GM19351 (cell line): ENCODE measurements around the gene DIAPH3.

Experiments used
- ATAC-seq: cut with Tn5 transposase; IDR thresholded peaks from one replicate; pipeline ENCODE4 v1.9.1; 2021; ENCODE audit warnings: mild to moderate bottlenecking, moderate library complexity; ENCODE audit not compliant: unreplicated experiment

Gene DIAPH3

DNA sequence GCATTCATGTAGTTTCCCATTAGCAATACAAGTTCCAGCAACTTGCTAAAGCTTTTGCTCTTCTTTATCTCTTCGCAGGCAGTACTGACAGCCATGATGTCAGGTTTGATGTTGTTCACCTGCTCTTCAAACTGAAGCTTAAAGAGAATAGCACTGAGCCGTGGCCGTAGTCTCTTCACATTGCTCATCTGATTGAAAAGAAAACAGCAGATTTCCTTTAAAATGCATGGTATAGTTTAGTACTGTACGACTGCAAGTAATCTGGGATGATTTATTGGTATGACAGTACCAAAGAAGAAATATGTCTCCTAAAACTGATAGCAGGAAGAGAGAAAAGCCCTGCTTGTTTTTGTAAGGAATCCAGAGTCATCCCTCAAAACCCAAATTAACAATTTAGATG is 284.4 kb downstream of the DIAPH3 start:
- no peak for ATAC-seq

DNA sequence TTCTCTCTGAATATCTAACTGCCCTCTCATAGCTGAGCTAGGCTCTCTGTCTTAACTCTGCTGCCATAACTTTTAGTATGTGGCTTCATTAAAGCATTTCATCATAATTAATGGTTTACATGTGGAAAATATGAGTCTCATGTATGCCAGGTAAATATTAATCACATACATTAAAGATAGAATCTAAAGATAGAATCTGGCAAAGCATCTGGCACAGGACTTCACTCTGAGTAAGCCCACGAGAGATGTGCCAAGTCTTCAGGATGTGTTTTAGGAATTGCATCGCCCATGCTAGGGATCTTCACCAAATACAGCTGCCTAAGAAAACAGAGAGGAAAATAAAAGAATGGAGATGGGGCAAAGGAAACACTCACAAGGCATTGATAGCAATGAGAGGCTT is 285.8 kb downstream of the DIAPH3 start:
- ATAC-seq = no peak

DNA sequence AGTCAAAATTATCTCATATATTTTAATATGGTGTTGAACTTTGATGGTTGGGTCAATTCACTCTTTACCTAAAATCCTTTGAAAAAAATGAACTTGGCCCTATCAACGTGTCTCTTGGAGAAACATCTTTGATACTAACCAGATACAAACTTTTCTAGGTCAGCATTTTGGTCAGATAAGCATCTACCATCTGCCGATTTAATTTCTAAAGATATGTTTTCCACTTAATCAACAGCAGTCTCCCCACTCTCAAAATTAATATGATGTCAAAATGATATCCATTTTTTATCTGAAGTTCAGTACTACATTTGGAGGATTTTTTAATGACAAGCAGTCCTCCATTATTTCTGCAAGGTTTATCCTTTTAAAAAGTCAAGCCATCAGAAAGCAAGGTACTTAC is 288.8 kb downstream of the DIAPH3 start:
- ATAC-seq = no peak

DNA sequence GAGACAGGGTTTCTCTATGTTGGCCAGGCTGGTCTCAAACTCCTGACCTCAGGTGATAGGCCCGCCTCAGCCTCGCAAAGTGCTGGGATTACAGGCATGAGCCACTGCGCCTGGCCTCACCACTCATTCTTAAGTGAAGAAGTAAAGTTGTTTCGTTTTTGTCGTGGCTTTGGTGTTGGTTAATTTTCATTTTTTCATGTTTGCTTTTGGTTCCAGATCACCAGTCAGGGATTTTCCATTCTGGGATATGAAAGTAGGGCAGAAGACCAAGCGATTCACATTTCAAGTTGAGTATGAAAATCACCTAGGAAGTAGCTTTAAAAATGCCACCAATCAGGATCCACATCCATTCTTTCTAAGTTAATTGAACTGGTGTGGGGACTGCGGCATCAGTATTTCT is 289.9 kb downstream of the DIAPH3 start:
- no peak for ATAC-seq

DNA sequence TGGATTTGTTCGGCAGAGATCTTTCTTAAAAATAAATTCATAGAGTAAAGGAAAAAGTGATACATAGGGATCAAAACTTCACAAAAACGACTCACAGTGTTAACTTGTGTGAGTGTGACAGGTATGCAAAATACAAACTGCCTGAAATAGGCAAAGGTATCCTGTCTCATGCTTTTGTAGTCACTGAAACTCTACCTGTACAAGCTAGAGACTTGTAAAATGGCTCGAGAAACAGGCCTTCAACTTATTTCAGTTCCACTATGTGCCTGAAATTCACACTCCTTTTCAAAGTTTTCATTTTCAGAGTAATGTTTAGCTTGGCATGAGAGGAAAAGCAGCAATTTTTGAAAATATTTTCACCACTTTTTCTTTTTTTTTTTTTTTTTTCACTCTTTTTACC is 290.4 kb downstream of the DIAPH3 start:
- ATAC-seq = no peak

DNA sequence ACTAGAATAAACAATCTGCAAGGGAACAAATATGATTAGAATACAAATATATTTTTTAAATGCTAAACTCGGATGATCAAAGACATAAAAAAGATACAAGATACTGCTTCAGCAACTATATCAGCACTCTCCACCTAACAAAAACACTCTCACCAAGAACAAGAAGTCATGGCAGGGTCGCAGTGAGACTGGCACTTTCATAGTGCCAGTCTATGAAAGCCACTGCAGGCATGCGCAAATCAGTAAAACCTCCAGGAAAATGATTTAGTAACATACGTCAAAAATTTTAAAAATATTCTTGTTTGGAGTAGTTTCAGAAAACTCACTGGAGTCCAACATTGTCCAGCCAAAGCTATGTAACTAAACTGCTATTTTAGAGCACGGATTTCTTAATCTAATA is 295.9 kb downstream of the DIAPH3 start:
- no peak for ATAC-seq

DNA sequence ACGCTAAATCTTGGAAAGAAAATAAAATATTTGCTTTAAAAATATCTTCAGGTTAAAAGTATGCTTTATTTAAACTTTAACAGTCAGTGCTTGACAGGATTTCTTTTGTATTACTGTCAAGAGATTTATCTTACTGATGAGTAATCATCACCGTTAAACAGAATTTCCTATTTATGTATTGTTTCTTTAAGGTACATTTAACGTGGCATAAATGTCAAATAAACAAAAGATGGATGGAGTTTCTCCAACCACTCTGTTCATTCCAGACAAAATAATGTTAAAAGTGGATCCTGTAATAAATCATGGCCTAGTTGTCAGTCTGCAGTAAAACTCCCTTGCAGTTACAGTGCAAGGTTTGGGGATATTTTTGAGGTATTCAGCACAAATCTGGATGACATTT is 298.3 kb downstream of the DIAPH3 start:
- ATAC-seq = no peak

DNA sequence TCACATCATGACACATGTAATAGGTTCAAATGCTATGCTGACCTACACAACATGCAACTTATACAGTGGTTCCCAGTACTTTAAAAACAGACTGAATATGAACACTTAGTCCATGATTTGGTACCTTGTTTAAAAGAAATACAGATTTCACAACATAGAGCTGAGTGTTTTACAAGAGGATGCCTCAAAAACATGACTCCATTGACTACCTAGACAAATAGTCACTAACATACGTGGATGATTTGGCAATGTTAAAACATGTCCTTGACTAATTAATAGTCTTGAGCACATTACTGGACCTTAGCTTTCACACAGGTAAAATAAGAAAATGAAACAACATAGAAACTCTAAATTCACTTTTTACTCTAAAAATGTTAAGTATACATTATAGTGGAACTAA is 300.1 kb downstream of the DIAPH3 start:
- no peak for ATAC-seq

DNA sequence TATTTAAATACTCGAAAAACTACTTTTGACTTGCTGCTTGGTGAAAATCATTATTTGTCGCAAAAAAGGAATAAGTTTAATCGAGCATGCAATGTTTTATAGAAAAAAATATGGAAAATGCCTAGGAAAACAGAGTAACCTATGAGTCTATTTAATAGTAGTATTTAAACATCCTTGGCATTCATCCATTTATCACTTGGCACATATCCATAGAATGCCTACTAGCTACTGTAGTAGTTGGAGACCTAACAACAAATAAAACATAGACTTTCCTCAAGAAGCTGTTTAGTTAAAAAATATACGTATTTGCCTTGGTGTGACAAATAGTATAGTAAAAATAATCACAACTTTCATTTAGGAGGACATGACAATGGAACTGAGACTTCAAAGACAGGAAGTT is 302.1 kb downstream of the DIAPH3 start:
- ATAC-seq = no peak

DNA sequence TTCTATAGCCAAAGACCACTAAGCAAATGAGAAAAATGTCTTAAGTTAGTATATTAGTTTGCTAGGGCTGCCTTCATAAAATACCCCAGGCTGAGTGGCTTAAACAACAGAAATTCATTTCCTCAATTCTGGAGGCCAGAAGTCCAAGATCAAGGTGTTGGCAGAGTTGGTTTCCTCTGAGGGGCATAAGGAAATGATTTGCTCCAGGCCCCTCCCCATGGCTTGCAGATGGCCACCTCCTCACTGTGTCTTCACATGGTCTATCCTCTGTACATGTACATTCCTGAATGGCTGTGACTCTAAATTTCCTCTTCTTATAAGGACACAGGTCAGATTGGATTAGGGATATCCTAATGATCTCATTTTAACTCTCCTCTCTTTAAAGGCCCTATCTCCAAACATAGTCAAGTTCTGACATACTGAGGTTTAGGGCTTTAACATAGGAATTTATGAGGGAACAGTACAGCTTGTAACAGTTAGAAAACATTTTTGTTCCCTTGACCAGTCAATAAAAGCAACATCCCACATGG is 307.4 kb downstream of the DIAPH3 start:
- no peak for ATAC-seq

DNA sequence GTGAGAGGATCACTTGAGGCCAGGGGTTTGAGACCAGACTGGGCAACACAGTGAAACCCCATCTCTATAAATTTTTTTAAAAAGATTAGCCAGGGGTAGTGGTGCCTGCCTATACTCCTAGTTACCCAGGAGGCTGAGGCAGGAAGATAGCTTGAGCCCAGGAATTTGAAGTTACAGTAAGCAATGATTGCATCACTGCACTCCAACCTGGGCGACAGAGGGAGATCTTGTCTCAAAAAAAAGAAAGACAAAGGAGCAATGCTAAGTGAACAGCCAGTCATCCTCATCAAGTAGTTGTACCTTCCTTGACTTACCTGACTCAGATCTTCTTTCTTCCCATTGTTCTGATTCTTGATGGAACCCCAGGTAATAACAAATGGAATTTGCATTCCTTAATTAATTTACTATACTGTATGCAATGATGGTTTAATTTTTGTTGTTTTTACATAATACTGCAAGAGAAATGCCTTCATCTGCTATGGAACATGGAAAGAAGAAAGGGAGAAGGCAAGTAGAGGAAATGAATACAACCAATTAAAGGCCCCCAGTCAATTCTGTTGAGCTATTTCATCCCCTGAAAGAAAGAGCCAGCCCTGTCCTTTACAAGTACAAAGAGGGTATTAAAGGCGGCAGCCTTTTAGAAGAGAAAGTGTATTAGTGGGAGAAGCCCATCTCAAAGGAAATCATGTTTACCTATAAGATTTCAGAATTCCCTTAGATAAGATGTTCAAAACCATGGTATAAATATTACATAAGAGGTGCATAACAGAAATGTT is 316.7 kb downstream of the DIAPH3 start:
- ATAC-seq = no peak

DNA sequence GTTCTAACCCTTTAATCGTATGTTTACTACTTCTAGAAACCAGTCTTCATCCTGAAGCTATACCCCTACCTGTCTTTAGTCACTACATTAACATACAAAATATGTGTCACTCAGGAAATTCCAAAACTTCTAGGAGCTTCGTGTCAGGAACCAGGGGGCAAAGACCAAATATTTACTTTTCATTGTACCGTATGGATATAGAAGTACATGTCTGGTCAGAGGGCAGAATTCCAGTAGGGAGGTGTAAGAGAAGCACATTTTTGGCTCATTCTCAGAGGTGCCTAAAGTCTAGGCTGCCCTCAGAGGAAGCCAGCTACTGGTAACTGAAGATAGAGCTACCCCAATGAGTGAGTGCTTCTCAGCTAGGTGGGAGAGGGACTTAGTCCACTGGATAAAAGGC is 320.7 kb downstream of the DIAPH3 start:
- ATAC-seq = no peak

DNA sequence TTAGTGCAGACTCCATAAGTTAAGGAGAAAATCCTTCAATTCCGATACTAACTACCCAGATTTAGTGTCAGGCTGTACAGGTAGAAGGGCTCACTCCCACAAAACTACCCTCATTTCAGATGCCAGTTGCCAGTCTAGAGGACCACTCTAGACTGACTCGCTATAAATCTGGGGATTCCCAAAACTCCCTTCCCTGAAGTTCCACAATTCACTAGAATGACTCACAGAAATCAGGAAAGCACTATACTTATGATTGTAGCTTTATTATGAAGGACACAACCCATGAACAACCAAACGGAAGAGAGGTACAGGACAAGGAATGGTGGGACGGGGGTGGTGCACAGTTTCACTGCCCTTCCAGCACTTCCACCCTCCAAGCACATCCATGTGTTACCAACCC is 321.2 kb downstream of the DIAPH3 start:
- no peak for ATAC-seq

DNA sequence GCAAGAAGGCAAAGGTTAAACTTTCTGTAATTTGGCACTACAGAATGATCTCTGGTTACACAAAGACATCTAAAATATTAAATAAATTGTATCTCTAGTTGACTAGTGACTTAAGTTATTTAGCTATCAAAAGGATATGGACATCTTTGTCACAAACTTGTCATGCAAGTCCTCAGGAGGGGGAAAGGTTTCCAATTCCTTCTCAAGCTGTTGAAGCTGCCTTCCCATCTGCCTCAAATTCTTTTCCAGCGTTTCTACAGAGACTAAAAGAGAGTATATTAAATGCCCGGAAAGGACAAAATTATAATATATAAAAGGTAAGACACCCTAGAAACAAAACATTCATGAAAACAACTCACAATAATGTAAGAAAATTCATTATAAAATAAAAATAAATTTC is 324.5 kb downstream of the DIAPH3 start:
- ATAC-seq = no peak

DNA sequence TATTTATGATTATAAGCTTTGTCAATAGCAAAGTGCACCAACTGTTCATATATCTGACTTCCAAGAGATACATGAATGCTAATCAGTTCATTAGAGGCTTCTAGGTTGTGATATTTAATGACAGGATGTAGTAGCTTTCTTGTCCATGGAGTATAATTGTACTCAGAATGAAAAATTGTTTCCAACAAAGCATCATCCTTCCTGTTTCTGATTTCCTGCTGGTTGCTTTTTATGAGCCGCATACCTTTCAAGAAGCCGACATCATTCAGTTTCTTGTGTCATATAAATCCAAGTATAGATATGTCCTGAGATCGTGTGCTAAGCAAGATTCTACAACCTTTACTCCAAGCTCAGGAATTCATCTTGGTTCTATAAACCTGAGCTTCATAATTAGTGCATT is 326.6 kb downstream of the DIAPH3 start:
- ATAC-seq = no peak

DNA sequence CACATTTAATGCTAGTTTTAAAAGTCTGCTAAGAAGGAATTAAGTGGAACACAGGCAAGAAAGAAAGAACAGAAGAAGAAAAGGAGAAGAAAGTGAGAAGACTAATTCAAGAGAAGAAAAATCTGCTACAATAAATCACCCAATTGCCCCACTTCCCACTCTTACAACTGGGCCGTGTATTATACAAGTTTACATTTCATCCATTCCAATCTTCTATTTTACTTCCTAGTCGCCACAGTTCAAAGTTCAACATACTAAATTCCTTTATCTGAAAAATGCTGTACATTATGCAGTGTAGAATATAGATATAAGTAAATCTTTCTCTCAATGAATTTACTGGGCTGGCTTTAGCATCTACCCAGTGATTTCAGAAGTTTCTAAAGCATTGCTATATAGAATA is 328.2 kb downstream of the DIAPH3 start:
- no peak for ATAC-seq

DNA sequence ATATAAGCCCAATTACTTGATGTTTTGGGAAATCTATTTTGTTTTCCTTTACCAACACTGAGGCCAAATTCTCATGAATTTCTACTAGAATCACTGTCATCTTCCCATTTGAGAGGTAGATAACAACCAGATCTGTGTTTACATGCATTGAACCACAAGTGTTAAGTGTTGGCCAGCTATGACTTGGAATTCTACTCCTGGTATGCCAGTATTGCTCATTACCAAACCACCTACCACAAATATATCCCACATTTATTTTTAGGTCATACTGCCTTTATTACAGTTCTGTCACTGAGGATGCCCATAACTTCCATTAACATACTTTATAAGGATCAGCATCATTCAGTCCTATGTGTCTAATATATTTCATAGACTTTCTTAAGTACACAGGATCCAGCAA is 328.9 kb downstream of the DIAPH3 start:
- no peak for ATAC-seq

DNA sequence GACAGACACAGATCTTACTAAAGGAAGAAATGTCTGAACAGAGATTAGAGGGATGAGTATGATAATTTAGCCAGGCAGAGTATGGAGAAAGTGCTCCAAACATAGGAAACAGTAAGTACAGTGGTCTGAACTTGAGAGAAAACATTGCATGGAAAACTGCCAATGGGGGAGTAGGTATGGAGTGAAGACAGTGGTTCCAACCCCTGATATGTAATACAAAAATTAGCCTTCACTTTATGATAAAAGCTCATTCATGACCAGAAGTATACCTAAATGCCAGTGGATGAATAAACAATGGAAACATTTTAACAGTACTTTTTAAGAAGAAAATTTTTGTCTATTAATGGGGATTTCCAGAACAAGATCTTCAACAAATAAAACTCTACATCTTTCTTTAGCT is 334.0 kb downstream of the DIAPH3 start:
- no peak for ATAC-seq

DNA sequence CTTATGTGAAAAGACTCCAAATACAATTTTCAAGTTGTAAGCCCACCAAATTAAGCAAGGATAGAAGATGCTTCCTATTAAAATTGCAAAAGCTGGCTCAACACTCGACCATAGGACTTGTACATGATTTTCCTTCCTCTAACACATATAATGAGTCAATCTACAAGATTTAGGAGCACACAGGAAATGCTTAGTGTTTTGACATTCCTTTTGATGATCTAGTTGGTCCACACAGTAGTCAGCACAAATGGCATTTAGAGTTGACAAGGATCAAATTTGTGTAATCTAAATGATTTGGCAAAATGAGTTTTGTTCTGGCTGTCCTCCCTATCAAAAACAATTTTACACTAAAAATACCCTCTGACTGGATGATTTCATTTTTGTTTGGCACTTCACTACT is 340.2 kb downstream of the DIAPH3 start:
- no peak for ATAC-seq

DNA sequence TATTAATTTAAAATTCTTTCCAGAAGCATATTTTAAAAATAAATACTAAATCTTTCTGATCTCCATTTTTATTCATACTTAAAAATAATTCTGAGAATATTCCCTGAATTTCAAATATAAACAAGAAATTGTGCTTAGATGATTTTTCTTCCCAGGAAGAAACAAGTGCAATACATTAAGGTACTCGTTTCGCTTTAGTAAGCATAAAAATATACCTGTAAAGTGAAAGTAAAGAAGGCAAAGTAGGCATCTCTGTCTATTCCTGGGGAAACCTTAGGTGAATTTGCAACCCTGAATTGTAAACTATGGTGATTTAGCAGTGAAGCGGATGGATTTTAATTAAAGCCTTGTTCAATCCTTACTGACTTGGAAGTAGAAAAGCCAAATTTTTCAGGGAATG is 354.2 kb downstream of the DIAPH3 start:
- no peak for ATAC-seq

DNA sequence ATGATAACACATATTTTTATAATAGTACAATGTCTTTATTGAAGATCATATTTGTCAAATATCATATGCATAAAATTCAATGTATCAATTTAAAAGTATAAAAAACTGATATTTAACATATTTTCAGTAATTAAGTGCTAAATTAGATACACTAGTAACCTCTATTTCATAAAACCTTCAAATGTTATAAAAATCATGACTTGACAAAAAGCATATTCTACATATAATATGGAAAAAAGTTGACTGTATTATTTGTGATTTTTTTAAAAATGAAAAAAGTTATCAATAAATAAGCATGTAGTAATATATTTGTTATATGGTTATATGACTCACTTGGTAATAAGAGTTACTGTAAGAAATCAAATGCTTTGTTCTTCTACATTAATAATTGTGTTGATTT is 356.9 kb downstream of the DIAPH3 start:
- ATAC-seq = no peak

DNA sequence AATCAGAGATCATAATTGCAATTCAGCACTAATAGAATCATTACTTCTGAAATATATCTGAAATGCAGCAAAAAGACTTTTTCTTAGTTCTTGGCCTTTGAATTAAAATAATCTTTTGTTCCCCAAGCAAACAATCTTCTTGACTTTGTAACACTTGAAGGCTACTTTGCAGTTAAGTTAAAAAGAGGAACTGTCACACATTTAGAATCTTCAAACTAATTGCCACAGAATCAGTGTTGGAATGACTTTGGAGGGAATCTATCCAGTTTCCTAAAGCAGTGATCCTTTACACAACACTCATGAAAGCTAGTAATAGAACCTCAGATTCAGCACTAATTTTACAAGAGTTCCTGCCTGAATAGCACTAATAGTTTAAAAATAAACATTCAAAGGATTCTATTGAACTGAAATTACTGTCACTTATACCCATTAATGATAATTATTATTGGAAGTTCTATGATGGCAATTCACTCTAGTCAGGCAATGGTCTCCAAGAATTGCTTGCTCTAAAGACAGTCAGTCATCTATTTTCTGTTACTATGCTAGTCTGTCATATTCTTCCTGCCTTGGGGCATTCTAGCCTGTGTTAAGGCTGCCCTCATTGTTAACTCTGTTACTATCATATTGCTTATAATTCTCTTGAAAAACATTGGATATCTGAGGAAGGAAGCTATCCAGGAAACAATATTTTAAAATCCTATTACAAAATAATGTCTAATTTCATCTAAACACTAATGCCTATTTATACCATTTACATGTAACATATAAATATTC is 362.4 kb downstream of the DIAPH3 start:
- no peak for ATAC-seq
